ENCODE results near the gene ANKRD34B. TPM values are rescaled to one million over a fixed set of nuclear protein-coding genes. Genes with fewer than 3 reads are reported as not detected.

Gene ANKRD34B
- total RNA-seq, 2 donors from 2014 or later, result not detected

DNA sequence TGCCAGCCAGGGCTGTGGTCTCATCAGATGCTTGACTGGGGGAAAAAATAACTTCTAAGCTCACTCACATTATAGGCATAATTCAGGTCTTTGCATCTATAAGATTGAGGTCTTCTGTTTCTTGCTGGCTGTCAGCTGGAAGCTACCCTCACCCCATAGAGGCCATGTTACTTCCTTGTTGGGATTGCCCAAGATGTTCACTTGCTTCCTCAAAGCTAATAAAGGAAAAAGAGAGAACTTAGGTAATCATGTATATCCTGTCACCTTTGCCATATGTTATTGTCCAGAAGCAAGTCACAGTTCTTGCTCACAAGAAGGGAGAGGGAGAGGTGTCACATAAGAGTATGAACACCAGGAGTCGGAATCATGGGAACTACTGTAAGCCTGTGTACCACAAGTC lies 38.7 kb upstream of the ANKRD34B start:
- H3K9me3 ChIP-seq, result peaks cover 5% of the 10 kb centered on the region
- no peak overlapping the region for H3K27ac ChIP-seq
- H3K4me1 ChIP-seq (ENCODE audit: control insufficient read depth in 1 of 2, low read depth in 2 of 2), result no peaks in the 10 kb centered on the region
- TF ChIP-seq, protein P1, sequence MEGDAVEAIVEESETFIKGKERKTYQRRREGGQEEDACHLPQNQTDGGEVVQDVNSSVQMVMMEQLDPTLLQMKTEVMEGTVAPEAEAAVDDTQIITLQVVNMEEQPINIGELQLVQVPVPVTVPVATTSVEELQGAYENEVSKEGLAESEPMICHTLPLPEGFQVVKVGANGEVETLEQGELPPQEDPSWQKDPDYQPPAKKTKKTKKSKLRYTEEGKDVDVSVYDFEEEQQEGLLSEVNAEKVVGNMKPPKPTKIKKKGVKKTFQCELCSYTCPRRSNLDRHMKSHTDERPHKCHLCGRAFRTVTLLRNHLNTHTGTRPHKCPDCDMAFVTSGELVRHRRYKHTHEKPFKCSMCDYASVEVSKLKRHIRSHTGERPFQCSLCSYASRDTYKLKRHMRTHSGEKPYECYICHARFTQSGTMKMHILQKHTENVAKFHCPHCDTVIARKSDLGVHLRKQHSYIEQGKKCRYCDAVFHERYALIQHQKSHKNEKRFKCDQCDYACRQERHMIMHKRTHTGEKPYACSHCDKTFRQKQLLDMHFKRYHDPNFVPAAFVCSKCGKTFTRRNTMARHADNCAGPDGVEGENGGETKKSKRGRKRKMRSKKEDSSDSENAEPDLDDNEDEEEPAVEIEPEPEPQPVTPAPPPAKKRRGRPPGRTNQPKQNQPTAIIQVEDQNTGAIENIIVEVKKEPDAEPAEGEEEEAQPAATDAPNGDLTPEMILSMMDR (IDR thresholded peaks at IDR 0.05), result no peak
- H3K4me3 ChIP-seq, result no peak overlapping the region
- DNase-seq (ENCODE audit: low spot score) (no peak), ATAC-seq (ENCODE audit: insufficient number of reproducible peaks, low FRiP score, low read depth) (no peak)
- no peaks in the 10 kb centered on the region for H3K36me3 ChIP-seq
- no peaks in the 10 kb centered on the region for H3K27me3 ChIP-seq (replicated peaks; ENCODE audit: insufficient read depth)

- no peaks in the 10 kb centered on the region for H3K27me3 ChIP-seq (replicated peaks; ENCODE audit: insufficient read depth)
- H3K36me3 ChIP-seq, result no peaks in the 10 kb centered on the region
- peaks cover 5% of the 10 kb centered on the region for H3K9me3 ChIP-seq
- ATAC-seq (ENCODE audit: insufficient number of reproducible peaks, low FRiP score, low read depth) (no peak), DNase-seq (ENCODE audit: low spot score) (no peak)
- no peak overlapping the region for H3K4me3 ChIP-seq
- no peaks in the 10 kb centered on the region for H3K4me1 ChIP-seq (ENCODE audit: control insufficient read depth in 1 of 2, low read depth in 2 of 2)
- H3K27ac ChIP-seq, result no peak overlapping the region
- TF ChIP-seq, protein P1 (IDR thresholded peaks at IDR 0.05), result no peak
Observed at GRCh38 chr5:80607832-80608231, 37.8 kb upstream of the ANKRD34B start.

GRCh38 chr5:80607343-80607742 lies 37.3 kb upstream of the ANKRD34B start:
- H3K4me1 ChIP-seq (ENCODE audit: control insufficient read depth in 1 of 2, low read depth in 2 of 2), result no peaks in the 10 kb centered on the region
- H3K27me3 ChIP-seq (replicated peaks; ENCODE audit: insufficient read depth), result no peaks in the 10 kb centered on the region
- ATAC-seq (ENCODE audit: insufficient number of reproducible peaks, low FRiP score, low read depth), result no peak
- no peaks in the 10 kb centered on the region for H3K36me3 ChIP-seq
- no peak overlapping the region for H3K27ac ChIP-seq
- DNase-seq (ENCODE audit: low spot score), result no peak
- TF ChIP-seq, protein P1 (IDR thresholded peaks at IDR 0.05), result no peak
- no peak overlapping the region for H3K4me3 ChIP-seq
- H3K9me3 ChIP-seq, result peaks cover 5% of the 10 kb centered on the region

- Histone ChIP-seq H3K9me3 (no peaks in the 10 kb centered on the region), H3K36me3 (no peaks in the 10 kb centered on the region), H3K27me3 (replicated peaks; ENCODE audit: insufficient read depth) (no peaks in the 10 kb centered on the region), H3K4me1 (ENCODE audit: control insufficient read depth in 1 of 2, low read depth in 2 of 2) (no peaks in the 10 kb centered on the region), H3K4me3 (no peak overlapping the region), H3K27ac (no peak overlapping the region)
- DNase-seq (ENCODE audit: low spot score), result no peak
- no peak for ATAC-seq (ENCODE audit: insufficient number of reproducible peaks, low FRiP score, low read depth)
- TF ChIP-seq, protein P1 (IDR thresholded peaks at IDR 0.05), result no peak
Observed at GRCh38 chr5:80600943-80601693, 31.0 kb upstream of the ANKRD34B start.

DNA sequence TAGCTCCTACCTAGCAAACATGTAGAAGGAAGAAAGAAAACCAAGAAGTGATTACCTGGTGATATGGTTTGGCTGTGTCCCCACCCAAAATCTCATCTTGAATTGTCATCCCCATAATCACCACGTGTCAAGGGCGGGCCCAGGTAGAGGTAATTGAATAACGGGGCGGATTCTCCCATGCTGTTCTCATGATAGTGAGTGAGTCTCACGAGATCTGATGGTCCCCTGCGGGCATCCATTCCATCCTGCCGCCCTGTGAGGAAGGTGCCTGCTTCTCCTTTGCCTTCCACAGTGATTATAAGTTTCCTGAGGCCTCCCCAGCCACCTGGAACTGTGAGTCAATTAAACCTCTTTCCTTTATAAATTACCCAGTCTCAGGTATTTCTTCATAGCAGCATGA lies 27.4 kb upstream of the ANKRD34B start:
- no peak for DNase-seq (ENCODE audit: low spot score)
- Histone ChIP-seq H3K4me3 (no peak overlapping the region), H3K36me3 (no peaks in the 10 kb centered on the region), H3K4me1 (ENCODE audit: control insufficient read depth in 1 of 2, low read depth in 2 of 2) (no peaks in the 10 kb centered on the region), H3K27me3 (replicated peaks; ENCODE audit: insufficient read depth) (no peaks in the 10 kb centered on the region), H3K9me3 (no peaks in the 10 kb centered on the region), H3K27ac (no peak overlapping the region)
- TF ChIP-seq, protein P1 (IDR thresholded peaks at IDR 0.05), result no peak
- no peak for ATAC-seq (ENCODE audit: insufficient number of reproducible peaks, low FRiP score, low read depth)
